ENCODE measurements around the gene NDUFA6. TPM values are rescaled to one million over a fixed set of nuclear protein-coding genes. Genes with fewer than 3 reads are reported as not detected.

Gene NDUFA6
- total RNA-seq, 1 experiment from 2014 or later: 92.2 TPM

- intact Hi-C loops (cut with micrococcal nuclease; ENCODE audit: unreplicated experiment): no loop called here
- no peak overlapping the region for H3K4me3 ChIP-seq (ENCODE audit: low read depth in 2 of 2, low read length in 2 of 2)
- CTCF ChIA-PET: no interaction called here
- BruUV-seq (replicated peaks): no TSS peak
- POLR2A ChIA-PET: no interaction called here
- DNase-seq (ENCODE audit: low read depth, low spot score) (no peak), ATAC-seq (no peak)
- peaks cover 3% of the 10 kb centered on the region; the same call in 1 of the 2 replicates for H3K4me1 ChIP-seq (ENCODE audit: control insufficient read depth, insufficient read depth, low read length)
- no peak for TF ChIP-seq POLR2AphosphoS5 (IDR thresholded peaks at IDR 0.05; ENCODE audit: low read depth, low read length)
- no peak for TF ChIP-seq CTCF (IDR thresholded peaks at IDR 0.05)
- no peak for TF ChIP-seq TCF7L2 (IDR thresholded peaks at IDR 0.05; ENCODE audit: low read depth, low read length)
- no peak for TF ChIP-seq SIN3A (IDR thresholded peaks at IDR 0.05; ENCODE audit: borderline replicate concordance, insufficient read depth, low read depth, low read length)
- TF ChIP-seq REST (IDR thresholded peaks at IDR 0.05; ENCODE audit: insufficient read depth in 1 of 2, low read depth in 2 of 2, low read length in 1 of 2): no peak
- no peaks in the 10 kb centered on the region for H3K9me3 ChIP-seq (ENCODE audit: control insufficient read depth, insufficient read depth, low read depth, low read length)
- peaks cover 3% of the 10 kb centered on the region for H3K36me3 ChIP-seq (ENCODE audit: control insufficient read depth, insufficient read depth, low read length)
- H3K27ac ChIP-seq (ENCODE audit: low read length): no peak overlapping the region
- in situ Hi-C loops (cut with HindIII; ENCODE audit: low pct_unique_long_range_greater_than_20kb, low sequenced_read_pairs): no loop called here
- no peaks in the 10 kb centered on the region for H3K27me3 ChIP-seq (ENCODE audit: control insufficient read depth, insufficient read depth, low read length)
These were observed 4.5 kb downstream of the NDUFA6 start for GRCh38 chr22:42086051-42086450.

GRCh38 chr22:42084874-42085273 lies 5.7 kb downstream of the NDUFA6 start:
- no peak for ATAC-seq
- no peak for DNase-seq (ENCODE audit: low read depth, low spot score)
- Histone ChIP-seq H3K4me1 (ENCODE audit: control insufficient read depth, insufficient read depth, low read length) (peaks cover 8% of the 10 kb centered on the region; the same call in 1 of the 2 replicates), H3K36me3 (ENCODE audit: control insufficient read depth, insufficient read depth, low read length) (peaks cover 3% of the 10 kb centered on the region), H3K27ac (ENCODE audit: low read length) (no peak overlapping the region), H3K4me3 (ENCODE audit: low read depth in 2 of 2, low read length in 2 of 2) (no peak overlapping the region), H3K9me3 (ENCODE audit: control insufficient read depth, insufficient read depth, low read depth, low read length) (no peaks in the 10 kb centered on the region), H3K27me3 (ENCODE audit: control insufficient read depth, insufficient read depth, low read length) (no peaks in the 10 kb centered on the region)
- ChIA-PET POLR2A (no interaction called here), CTCF (interaction anchor here (0.6 kb wide), 1 partner anchor 16 kb away, joined by 9 read pairs; no protein-coding TSS in a partner anchor)
- no TSS peak for BruUV-seq (replicated peaks)
- TF ChIP-seq CTCF (IDR thresholded peaks at IDR 0.05) (no peak), SIN3A (IDR thresholded peaks at IDR 0.05; ENCODE audit: borderline replicate concordance, insufficient read depth, low read depth, low read length) (no peak), TCF7L2 (IDR thresholded peaks at IDR 0.05; ENCODE audit: low read depth, low read length) (no peak), REST (IDR thresholded peaks at IDR 0.05; ENCODE audit: insufficient read depth in 1 of 2, low read depth in 2 of 2, low read length in 1 of 2) (no peak), POLR2AphosphoS5 (IDR thresholded peaks at IDR 0.05; ENCODE audit: low read depth, low read length) (no peak)
- intact Hi-C loops (cut with micrococcal nuclease; ENCODE audit: unreplicated experiment): no loop called here
- in situ Hi-C loops (cut with HindIII; ENCODE audit: low pct_unique_long_range_greater_than_20kb, low sequenced_read_pairs): no loop called here

Measured in Panc1 (cell line).